ENCODE measurements around the gene ITGB2. TPM values are rescaled to one million over a fixed set of nuclear protein-coding genes. Genes with fewer than 3 reads are reported as not detected.

The ITGB2 gene
- total RNA-seq, 1 donor from 2014 or later = 370 TPM

DNA sequence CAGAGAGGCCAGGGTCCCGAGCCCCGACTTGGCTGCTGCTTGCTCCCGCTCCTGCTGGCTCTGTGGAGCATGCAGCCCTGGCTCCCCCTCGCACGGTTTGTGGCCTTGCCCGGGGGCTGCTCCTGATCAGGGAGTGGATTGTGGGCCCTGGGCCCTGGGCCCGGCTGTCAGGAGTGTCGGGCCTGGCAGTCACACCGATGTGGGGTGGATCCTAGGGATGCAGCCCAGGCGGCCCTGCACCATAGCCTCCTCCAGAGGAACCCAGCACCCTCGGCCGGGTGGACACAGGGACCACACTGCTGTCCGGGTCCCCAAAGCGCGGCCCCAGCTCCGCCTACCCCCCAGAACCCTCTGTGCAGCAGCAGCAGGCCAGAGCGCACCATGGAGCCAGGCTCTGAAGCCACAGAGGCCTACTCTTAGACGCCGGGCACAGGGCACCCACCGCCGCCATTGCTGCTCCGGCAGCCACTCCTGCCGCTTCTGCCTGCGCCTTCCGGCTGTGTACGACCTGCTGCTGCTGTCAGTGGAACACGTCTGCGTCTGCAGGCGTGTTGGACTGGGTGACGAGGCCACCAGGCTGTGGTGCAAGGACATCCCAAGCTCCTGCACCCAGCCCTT, 28.6 kb upstream of the ITGB2 start:
- intact Hi-C loops (cut with DNase I) = loop anchor here (5.0 kb wide), 1 partner anchor 183 kb away; no protein-coding TSS in a partner anchor
- peaks cover 7% of the 10 kb centered on the region for H3K4me1 ChIP-seq
- H3K9me3 ChIP-seq = no peaks in the 10 kb centered on the region
- TF ChIP-seq, protein P1, sequence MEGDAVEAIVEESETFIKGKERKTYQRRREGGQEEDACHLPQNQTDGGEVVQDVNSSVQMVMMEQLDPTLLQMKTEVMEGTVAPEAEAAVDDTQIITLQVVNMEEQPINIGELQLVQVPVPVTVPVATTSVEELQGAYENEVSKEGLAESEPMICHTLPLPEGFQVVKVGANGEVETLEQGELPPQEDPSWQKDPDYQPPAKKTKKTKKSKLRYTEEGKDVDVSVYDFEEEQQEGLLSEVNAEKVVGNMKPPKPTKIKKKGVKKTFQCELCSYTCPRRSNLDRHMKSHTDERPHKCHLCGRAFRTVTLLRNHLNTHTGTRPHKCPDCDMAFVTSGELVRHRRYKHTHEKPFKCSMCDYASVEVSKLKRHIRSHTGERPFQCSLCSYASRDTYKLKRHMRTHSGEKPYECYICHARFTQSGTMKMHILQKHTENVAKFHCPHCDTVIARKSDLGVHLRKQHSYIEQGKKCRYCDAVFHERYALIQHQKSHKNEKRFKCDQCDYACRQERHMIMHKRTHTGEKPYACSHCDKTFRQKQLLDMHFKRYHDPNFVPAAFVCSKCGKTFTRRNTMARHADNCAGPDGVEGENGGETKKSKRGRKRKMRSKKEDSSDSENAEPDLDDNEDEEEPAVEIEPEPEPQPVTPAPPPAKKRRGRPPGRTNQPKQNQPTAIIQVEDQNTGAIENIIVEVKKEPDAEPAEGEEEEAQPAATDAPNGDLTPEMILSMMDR (IDR thresholded peaks at IDR 0.05) = no peak
- no peaks in the 10 kb centered on the region for H3K27me3 ChIP-seq
- DNase-seq (peak; percentile 62), ATAC-seq (no peak)
- H3K36me3 ChIP-seq = peaks cover 8% of the 10 kb centered on the region
- H3K4me3 ChIP-seq = no peak overlapping the region
- no peak overlapping the region for H3K27ac ChIP-seq

DNA sequence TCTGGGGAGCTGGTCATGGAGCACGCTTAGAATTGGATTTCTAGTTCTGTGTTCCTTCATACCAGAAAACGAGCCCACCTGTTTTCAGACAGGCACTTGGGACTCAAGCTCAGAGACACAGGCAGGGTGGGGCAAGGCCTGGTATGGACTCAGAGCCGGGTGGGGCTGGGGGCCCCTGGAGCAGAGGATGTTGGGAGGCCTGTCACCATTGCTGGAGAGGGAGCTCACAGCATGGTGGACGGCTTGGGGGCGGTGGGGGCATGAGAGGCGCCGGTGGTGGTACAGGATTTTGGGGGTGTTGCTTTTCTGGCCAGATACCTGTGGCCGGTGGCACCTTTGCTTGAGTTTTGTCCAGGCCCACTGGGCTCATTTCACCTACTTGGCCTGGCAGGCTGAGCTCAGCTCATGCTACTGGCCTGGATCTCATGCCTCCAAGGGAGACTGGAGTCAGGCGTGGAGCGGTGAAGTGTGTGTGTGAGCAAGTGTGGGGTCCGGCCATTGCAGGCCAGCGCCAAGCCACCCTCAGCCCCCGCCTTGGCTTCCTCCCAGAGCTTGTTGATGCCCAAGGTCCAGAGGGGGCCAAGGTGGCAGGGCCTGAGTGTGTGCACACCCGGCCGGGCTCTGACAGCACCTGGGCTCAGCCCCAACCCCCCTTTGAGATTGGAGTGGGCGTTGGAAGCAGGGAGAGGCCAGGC, 27.9 kb upstream of the ITGB2 start:
- Histone ChIP-seq H3K4me3 (no peak overlapping the region), H3K9me3 (no peaks in the 10 kb centered on the region), H3K4me1 (peaks cover 7% of the 10 kb centered on the region), H3K27me3 (no peaks in the 10 kb centered on the region), H3K27ac (no peak overlapping the region), H3K36me3 (peaks cover 15% of the 10 kb centered on the region)
- ATAC-seq (no peak), DNase-seq (peak; percentile 63)
- TF ChIP-seq, protein P1 (IDR thresholded peaks at IDR 0.05) = no peak
- intact Hi-C loops (cut with DNase I) = loop anchor here (5.0 kb wide), 1 partner anchor 184 kb away; no protein-coding TSS in a partner anchor

DNA sequence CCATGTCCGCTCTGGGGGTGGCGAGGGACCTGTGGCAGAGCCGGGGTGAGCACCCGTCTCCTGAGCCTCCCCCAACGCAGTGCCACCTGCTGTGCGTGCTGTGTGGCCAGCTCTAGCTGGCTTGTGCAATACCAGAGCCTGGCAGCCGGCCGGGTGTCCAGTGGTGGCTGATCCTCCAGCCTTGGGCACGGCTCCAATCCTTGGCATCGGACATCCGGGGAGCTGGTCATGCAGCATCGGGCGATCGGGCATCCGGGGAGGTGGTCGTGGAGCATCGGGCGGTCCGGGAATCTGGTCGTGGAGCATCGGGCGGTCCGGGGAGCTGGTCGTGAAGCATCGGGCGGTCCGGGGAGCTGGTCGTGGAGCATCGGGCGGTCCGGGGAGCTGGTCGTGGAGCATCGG, 27.2 kb upstream of the ITGB2 start:
- Histone ChIP-seq H3K9me3 (no peaks in the 10 kb centered on the region), H3K4me1 (peaks cover 7% of the 10 kb centered on the region), H3K27me3 (no peaks in the 10 kb centered on the region), H3K36me3 (peaks cover 15% of the 10 kb centered on the region), H3K27ac (no peak overlapping the region), H3K4me3 (no peak overlapping the region)
- intact Hi-C loops (cut with DNase I) = loop anchor here (5.0 kb wide), 1 partner anchor 184 kb away; no protein-coding TSS in a partner anchor
- TF ChIP-seq, protein P1 (IDR thresholded peaks at IDR 0.05) = no peak
- ATAC-seq (no peak), DNase-seq (peak; percentile 73)

DNA sequence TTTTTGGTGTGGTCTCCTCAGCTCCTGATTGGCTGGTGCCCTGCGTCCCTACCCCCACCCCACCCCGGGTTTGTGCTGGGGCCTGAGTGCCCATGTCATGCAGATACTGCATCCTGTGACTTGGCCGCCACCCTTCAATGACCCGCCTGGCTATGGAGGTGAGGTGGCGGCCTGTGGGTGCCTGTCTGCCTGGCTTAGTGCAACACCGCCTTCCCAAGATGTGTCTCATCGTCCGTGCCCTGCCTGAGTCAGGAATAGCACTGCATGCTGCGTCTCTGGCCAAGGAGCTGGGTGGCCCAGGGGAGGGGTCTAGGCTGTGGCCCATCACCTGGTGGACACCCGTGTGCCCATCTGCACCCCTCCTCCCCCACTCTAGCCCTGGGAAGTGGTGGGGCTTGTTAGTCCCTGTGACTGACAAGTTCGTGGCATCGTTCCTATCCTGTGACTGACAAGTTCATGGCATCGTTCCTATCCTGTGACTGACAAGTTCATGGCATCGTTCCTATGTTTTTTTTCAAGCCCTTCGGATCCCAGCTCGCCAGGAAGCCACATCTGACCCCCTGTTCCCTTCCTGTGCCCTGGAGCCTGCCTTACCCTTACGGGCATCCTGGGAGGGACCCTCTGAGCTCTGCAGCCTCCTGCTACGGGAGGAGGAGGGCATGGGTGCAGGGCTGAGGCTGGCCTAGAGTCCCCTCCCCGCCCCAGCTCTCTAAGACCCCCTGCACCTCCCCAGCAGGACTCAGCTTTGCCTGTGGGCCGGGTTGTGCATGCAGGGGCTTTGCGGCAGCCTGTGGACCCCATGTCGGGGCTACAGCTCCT, 26.6 kb upstream of the ITGB2 start:
- Histone ChIP-seq H3K27ac (no peak overlapping the region), H3K36me3 (peaks cover 15% of the 10 kb centered on the region), H3K4me3 (no peak overlapping the region), H3K9me3 (no peaks in the 10 kb centered on the region), H3K27me3 (no peaks in the 10 kb centered on the region), H3K4me1 (peaks cover 7% of the 10 kb centered on the region)
- intact Hi-C loops (cut with DNase I) = loop anchor here (5.0 kb wide), 1 partner anchor 185 kb away; no protein-coding TSS in a partner anchor
- TF ChIP-seq, protein P1 (IDR thresholded peaks at IDR 0.05) = no peak
- peak; percentile 53 for DNase-seq
- ATAC-seq = no peak

DNA sequence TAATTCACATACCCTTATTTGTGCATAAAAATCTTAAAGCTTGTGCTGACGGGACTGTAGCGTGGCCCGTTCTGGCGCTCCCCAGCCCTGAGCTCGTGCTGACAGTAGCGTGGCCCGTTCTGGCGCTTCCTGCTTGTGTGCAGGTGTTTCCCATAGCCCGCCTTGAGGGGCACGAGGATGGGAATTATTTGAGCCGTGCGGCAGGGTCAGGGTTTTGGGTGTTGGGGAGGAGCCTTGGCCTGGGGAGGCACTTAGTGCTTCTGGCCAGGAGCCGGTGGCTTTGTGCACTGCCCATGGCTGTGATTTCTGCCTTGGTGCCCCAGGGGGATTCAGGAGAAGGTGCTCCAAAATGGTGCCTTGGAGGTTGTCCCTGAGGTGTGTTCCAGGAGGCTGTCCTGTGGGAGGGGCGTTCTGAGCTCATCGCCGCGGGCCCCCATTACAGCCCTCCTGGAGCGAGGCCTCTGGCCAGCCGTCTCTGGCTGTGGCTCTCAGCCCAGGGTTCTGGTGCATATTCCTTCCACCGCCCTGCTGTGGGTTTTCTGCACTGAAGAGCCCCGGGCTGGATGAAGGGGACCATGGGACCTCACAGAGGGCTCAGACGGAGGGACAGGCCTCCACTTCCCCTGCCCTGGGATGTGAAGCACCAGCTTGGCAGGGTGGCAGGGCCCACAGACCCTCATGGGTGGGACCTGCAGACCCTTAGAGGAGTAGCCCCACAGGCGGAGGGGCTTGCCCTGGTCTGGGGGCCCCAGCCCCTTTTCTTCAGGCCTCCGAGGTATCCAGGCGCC, 25.7 kb upstream of the ITGB2 start:
- H3K27me3 ChIP-seq = no peaks in the 10 kb centered on the region
- intact Hi-C loops (cut with DNase I) = loop anchor here (5.0 kb wide), 1 partner anchor 186 kb away; no protein-coding TSS in a partner anchor
- TF ChIP-seq, protein P1 (IDR thresholded peaks at IDR 0.05) = no peak
- H3K4me3 ChIP-seq = no peak overlapping the region
- peaks cover 12% of the 10 kb centered on the region for H3K4me1 ChIP-seq
- H3K36me3 ChIP-seq = peaks cover 15% of the 10 kb centered on the region
- ATAC-seq = no peak
- no peak overlapping the region for H3K27ac ChIP-seq
- H3K9me3 ChIP-seq = no peaks in the 10 kb centered on the region
- peak; percentile 60 for DNase-seq
